Stimulated activated CD4-positive, alpha-beta T cell treated with anti-CD3 and anti-CD28 coated beads, Interleukin-12 subunit alpha, Interleukin-12 subunit beta, amount 100 ng/mL, for 48 hours (primary cell): Measurements from ENCODE around the gene RAB3IP.

ENCODE experiments used
- DNase-seq, 3 donors: peaks; one replicate each; pipeline ENCODE4 v3.0.0-alpha.2; 2020; ENCODE audit warnings: low read depth in 2 of 3, low spot score in 1 of 3

RAB3IP gene, protein sequence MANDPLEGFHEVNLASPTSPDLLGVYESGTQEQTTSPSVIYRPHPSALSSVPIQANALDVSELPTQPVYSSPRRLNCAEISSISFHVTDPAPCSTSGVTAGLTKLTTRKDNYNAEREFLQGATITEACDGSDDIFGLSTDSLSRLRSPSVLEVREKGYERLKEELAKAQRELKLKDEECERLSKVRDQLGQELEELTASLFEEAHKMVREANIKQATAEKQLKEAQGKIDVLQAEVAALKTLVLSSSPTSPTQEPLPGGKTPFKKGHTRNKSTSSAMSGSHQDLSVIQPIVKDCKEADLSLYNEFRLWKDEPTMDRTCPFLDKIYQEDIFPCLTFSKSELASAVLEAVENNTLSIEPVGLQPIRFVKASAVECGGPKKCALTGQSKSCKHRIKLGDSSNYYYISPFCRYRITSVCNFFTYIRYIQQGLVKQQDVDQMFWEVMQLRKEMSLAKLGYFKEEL

DNA sequence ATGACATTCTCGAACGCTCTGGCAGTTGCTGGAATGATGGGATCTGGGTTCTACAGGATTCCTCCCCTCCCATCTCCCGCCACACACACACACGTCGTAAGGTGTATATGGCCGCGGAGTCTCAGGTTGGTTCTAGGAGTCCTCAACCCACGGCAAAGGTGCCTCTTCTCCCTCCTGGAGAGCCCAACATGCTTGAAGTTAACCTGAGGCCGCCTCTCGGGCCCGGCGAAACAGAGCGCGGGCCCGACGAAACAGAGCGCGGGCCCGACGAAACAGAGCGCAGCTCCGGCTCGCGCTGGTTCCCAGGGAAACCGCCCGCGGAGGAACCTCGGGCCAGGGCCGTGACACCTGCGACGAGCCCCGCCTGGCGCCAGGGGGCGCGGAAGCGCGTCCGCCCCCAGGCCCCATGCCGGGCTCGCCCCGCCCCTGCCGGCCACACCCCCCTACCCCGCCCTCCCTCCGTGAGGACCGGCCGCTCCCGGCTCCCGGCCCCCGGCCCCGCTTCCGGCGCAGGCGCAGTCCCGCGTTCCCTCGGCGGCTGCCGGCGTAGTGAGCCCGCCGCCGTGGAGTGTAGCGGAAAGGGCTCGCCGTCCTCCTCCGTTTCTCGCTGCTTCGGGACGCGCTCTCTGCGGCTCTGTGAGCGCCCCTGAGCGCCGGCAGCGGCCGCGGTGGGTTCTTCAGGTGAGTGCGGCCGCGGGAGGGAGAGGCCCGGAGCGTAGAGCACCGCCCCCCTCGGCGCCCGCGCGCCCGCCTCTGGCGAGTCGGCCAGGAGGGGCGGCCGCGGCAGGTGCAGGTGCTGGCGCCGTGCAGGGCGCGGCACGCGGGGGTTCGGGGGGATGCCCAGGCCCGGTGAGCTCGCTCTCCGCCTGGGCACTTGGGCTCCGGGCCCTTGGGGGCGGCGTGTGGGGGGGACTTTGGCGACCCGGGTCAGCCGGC, at the start of gene RAB3IP:
RAB3IP (plus strand) TSS at position 510 of the 936 bp plus-strand sequence. CDS start 16,549 bp downstream, outside the sequence.
- peak; percentile 86 to 94 (median 94) for DNase-seq

GRCh38 chr12:69689638-69690037, 49.0 kb upstream of the RAB3IP start:
- DNase-seq: no peak

DNA sequence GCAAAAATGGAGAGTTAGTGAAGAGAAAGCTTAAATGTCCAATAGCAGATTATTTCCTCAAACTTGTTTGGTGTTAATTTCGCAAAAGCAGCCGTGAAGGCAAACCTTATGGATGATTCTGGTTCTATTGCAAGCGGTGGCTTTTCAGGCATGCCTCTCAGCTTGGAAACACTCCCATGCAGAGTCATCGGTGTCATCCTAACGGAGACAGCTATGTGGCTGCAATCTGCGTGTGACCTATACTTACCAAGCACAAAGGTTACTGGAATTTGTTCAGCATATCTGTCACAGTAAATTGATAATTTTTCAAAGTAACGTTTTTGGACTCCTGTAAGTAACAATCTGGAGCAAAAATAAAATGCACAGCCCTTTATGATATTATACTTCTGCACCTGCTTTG, 44.5 kb upstream of the RAB3IP start:
- no peak for DNase-seq

DNA sequence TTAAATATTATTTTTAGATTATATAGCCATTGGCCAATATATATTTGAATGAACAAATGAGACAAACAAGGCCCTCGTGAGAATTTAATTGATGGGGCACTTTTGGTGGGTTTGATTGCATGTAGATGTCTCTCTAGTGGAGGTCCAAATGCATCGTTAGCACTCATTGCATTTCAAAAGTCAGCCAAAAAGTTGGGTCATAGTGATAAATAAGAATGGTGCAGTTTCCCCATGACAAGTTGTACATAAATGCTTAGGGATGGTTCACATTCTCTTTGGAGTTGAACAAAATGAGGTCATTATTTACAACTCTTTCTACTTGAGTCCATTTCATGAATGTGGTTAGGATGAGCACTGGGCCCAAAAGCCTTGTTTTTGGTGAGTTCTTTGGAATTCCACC, 40.6 kb upstream of the RAB3IP start:
- no peak for DNase-seq

- DNase-seq: no peak
Measured at GRCh38 chr12:69698769-69699540, 39.7 kb upstream of the RAB3IP start, which contains the start of gene BEST3. TSS of gene BEST3 (minus strand) at chr12:69699303. CDS start at chr12:69697798, 1,505 bp downstream.

GRCh38 chr12:69701826-69702225, 36.8 kb upstream of the RAB3IP start:
- DNase-seq: no peak

- DNase-seq: no peak
Measured at GRCh38 chr12:69703146-69703642, 35.5 kb upstream of the RAB3IP start.

DNA sequence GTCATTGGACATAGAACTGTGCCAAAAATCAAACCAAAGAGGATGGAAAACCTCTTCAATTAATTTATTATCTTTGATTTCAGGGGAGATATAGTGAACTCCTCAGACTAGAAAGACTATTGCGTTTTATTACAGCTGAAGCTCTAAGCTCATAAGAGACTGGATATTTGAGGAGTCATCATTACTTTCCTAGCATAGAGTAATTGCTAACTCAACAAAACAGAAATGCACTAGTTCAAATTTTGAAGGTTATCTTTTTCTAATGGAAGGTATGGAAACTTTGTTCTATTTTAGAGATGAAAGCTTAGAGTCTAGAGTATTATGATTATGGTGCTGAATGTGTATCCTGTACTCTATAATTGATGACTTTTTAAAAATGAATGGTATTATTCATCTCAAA, 34.3 kb upstream of the RAB3IP start:
- DNase-seq: no peak

GRCh38 chr12:69708649-69709048, 30.0 kb upstream of the RAB3IP start:
- DNase-seq: no peak

DNA sequence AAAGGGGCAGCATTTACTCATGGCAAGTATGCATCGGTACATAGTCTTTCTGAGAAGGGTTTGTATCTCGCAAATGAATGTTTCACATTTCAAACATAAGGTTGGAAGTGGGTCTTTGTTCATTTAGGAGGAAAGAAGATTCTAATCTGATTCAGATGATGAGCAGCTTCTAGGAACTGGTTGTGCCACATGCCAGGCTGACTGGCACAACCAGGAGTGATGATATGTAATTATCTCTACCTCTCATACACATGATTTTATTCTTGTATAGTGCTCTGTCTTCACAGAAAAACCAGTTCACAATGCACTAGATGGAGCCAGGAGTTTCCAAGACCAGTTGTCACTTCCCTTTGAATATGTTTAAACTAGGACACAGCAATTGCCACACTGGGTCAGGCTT, 25.8 kb upstream of the RAB3IP start:
- no peak for DNase-seq

GRCh38 chr12:69714542-69714941, 24.1 kb upstream of the RAB3IP start:
- DNase-seq: no peak

- no peak for DNase-seq
Measured at GRCh38 chr12:69719336-69720316, 19.0 kb upstream of the RAB3IP start.

DNA sequence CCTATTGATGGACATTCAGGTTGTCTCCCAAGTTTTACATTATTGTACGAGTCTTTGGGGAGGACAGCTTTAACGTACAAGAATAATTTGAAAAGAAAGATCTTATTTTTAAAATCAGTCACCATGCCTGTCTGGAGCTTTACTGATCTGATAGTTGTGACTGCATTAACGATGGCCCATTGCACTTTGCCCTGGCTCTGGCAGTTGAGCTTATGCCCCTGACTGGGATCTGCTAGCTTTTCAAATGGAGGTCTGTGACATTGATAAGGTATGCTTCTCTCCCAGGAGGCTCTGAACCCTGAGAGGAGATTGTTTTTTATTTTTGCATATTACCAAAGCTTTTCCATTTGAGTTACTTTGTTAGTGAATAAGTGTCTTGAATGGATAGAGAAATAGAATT, 17.9 kb upstream of the RAB3IP start:
- DNase-seq: no peak

GRCh38 chr12:69726922-69727321, 11.7 kb upstream of the RAB3IP start:
- DNase-seq: no peak

DNA sequence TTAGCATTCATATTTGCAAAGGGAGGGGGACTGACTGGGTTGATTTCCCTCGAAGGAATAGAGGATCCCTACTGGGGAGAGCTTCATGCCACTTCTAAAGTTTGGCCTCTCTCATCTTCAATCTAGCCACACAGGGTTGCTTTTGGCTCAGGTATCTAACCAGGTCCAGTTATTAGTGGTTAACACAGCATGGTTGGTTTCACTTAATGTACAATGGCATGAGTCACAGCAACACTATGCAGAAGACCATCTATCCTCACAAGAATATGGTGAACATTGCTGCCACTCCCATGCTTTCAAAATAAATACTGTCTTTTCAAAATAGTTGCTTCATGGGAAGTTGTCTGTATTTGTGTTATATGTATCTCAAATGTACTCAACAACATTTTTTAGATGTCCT, 6.6 kb upstream of the RAB3IP start:
- DNase-seq: no peak

DNA sequence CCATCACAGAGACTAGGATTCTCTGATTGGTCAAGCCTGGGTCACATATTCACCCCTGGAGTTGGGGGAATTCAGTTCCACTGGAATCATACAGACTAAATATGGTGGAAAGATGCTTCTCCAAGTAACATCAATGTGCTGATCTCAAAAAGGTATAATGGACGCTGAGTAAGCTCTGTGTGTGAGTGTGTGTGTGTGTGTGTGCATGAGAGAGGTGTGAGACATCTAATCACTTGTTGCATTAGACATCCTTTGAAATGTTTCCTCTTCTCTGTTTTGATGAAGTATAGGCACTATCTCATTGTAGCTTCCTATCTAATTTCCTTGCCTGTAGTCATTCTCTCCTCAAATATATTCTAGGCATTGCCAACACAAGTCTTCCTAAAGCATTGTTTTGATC, 5.0 kb upstream of the RAB3IP start:
- DNase-seq: no peak

DNA sequence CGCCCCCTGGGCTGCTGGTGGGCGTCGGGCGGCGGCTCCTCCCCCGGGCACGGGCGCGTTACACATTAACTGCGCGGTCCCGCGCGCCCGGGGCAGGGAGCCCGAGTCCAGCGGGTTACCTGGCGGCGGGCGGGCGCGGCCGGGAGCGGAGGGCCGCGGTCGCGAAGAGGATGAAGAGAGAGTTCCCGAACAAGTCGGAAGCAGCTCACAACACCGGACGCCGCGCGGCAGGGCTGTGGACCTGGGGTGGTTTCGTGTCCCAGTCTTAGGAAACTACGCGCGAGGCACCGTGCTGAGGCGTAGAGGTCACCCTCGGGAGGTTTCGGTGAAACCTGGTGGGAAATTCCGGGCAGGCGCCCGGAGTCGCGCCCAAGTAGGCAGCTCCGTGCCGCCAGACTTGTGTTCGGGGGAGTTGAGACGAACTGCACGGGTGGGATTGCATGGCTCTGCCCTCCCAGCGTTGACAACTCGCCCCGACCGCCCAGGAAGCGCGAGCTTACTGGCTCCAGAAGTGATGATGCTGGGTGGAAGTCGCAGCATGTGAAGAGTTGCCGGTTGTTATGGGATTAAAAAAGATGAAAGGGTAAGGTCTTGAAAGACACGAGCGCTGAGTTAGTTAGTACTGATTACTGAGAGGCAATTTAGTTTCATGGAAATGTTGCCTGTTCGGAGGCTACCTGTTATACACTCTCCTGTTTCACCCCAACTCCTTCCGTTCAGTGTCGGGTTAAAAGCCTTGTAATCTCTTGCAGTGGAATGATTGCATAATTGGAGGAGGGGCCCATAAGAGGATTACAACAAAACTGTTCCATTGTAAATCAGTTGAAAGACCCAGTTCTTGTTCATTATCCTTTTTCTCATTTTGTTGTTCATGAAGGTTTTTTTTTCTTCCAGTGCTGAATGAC, 879 bp downstream of the RAB3IP start:
- peak; percentile 15 to 47 (median 17) for DNase-seq

DNA sequence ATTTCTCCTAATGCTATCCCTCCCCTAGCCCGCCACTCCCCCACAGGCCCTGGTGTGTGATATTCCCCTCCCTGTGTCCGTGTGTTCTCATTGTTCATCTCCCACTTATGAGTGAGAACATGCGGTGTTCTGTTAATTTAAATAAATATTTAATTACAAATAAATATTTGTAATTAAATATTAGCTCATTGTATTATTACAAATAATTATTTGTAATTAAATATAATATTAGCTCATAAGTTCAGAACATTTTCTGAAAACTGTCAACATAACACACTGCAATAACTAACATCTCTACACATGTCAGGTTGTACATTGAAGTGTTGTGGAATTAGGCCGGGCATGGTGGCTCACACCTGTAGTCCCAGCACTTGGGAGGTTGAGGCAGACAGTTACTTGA, 5.4 kb downstream of the RAB3IP start:
- no peak for DNase-seq

DNA sequence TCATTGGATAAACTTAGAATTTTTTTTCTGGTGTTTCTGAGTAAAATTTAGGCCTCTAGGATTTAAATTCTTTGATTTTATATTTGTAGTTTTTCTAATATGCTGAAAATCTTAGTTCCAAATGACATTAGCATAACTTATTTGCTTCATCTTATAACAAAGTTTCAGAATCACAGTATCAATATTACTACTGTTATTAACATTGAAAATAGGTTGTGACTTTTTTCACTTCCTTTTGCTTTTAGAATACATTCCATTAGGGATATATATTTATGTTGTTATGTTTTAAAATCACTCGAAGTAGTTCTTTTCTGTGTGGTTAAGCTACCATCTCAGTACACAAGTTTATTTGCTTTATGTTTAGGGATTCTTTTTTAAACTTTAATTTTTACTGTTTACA, 12.8 kb downstream of the RAB3IP start:
- no peak for DNase-seq
